ENCODE results near the gene RBM17. TPM values are rescaled to one million over a fixed set of nuclear protein-coding genes. Genes with fewer than 3 reads are reported as not detected.
"Not testable (repeated sequence)": the region's sequence is repeated elsewhere in the genome, so short reads cannot be mapped to it uniquely, and the experiment has no call there.

Gene RBM17
- total RNA-seq, 1 experiment from 2014 or later = 124 TPM

GRCh38 chr10:6141296-6142151 is 52.7 kb downstream of the RBM17 start:
- H3K56ac ChIP-seq (ENCODE audit: insufficient read length, low read depth, low read length) = no peak overlapping the region
- H2BK15ac ChIP-seq (ENCODE audit: low read depth, low read length) = no peak overlapping the region
- H3K4ac ChIP-seq (ENCODE audit: low read depth, low read length) = no peak overlapping the region
- no peak overlapping the region for H2AK5ac ChIP-seq (ENCODE audit: insufficient read length, low read length)
- H2BK12ac ChIP-seq (ENCODE audit: insufficient read length, low read depth, low read length) = no peak overlapping the region
- no peak overlapping the region for H3K4me2 ChIP-seq (ENCODE audit: insufficient read depth, insufficient read length, low read length)
- no peak overlapping the region for H3K27ac Mint-ChIP-seq
- no peak overlapping the region for H2BK120ac ChIP-seq (ENCODE audit: low read depth, low read length, poor library complexity, severe bottlenecking)
- no peak overlapping the region for H2AFZ ChIP-seq (ENCODE audit: low read length)
- no peaks in the 10 kb centered on the region for H4K20me1 ChIP-seq (ENCODE audit: control insufficient read depth, insufficient read depth, insufficient read length)
- no peak overlapping the region for H2BK5ac ChIP-seq (ENCODE audit: insufficient read length, low read length)
- H3K79me1 ChIP-seq (ENCODE audit: insufficient read depth, low read depth, low read length, poor library complexity, severe bottlenecking) = no peaks in the 10 kb centered on the region
- no peak overlapping the region for H2BK20ac ChIP-seq (ENCODE audit: low read depth, low read length, poor library complexity, severe bottlenecking)
- peaks cover 2 to 7% of the 10 kb centered on the region in 2 experiments; a peak in 3 of 5 replicates for H3K9me3 Mint-ChIP-seq
- H3K4me1 ChIP-seq (ENCODE audit: insufficient read depth, low read length) = peaks cover 4% of the 10 kb centered on the region; the same call in 1 of the 2 replicates
- no peaks in the 10 kb centered on the region for H3K36me3 Mint-ChIP-seq (ENCODE audit: insufficient read depth in 1 of 3, low read depth in 3 of 3)
- no CpG with 5 or more reads among the region's 30 CpGs for WGBS (ENCODE audit: extremely low coverage, insufficient read length, low lambda C conversion rate)
- peaks cover 78% of the 10 kb centered on the region for H3K27me3 Mint-ChIP-seq (ENCODE audit: low read depth)
- H3K18ac ChIP-seq (ENCODE audit: insufficient read length, low read depth, low read length) = no peak overlapping the region
- H3T11ph ChIP-seq (ENCODE audit: low read length) = no peak overlapping the region
- no peak overlapping the region for H3K9ac ChIP-seq (ENCODE audit: extremely low read depth, insufficient read length, low read length)
- no peak for TF ChIP-seq CTCF (conservative IDR thresholded peaks at IDR 0.05)
- H4K8ac ChIP-seq (replicated peaks; ENCODE audit: insufficient read length, low read depth, low read length) = no peak overlapping the region
- no peak overlapping the region for H3K27ac ChIP-seq (ENCODE audit: insufficient read length, low read depth, low read length)
- H3K23me2 ChIP-seq (ENCODE audit: insufficient read length, low read depth, low read length, poor library complexity, severe bottlenecking) = peaks cover 9% of the 10 kb centered on the region
- H3K79me2 ChIP-seq (ENCODE audit: insufficient read depth, low read length) = no peaks in the 10 kb centered on the region
- no peak overlapping the region; the same call in 1 of the 2 replicates for H3K14ac ChIP-seq (ENCODE audit: insufficient read depth, low read length)
- DNase-seq = no peak
- no peaks in the 10 kb centered on the region for H3K9me3 ChIP-seq (ENCODE audit: control insufficient read depth, low read depth, low read length)
- H3K27me3 ChIP-seq (ENCODE audit: insufficient read depth, low read length) = no peaks in the 10 kb centered on the region; the same call in 1 of the 2 replicates
- H4K91ac ChIP-seq (ENCODE audit: insufficient read length, low read depth, low read length) = no peak overlapping the region
- no peak overlapping the region for H4K5ac ChIP-seq (ENCODE audit: insufficient read length, low read depth, low read length)
- H3K4me1 Mint-ChIP-seq = peaks cover 31 to 38% of the 10 kb centered on the region in 2 experiments
- no peak overlapping the region for H3K23ac ChIP-seq (ENCODE audit: insufficient read length, low read depth, low read length)
- H3K4me3 Mint-ChIP-seq = no peak overlapping the region; a peak in 1 of 5 replicates

- no CpG with 5 or more reads among the region's 7 CpGs for WGBS (ENCODE audit: extremely low coverage, insufficient read length, low lambda C conversion rate)
- not testable (repeated sequence) for H2BK12ac ChIP-seq (ENCODE audit: insufficient read length, low read depth, low read length); H3K56ac ChIP-seq (ENCODE audit: insufficient read length, low read depth, low read length); H3K14ac ChIP-seq (ENCODE audit: insufficient read depth, low read length); H3K79me2 ChIP-seq (ENCODE audit: insufficient read depth, low read length); H3K4me2 ChIP-seq (ENCODE audit: insufficient read depth, insufficient read length, low read length); H3K27me3 ChIP-seq (ENCODE audit: insufficient read depth, low read length); H3K23me2 ChIP-seq (ENCODE audit: insufficient read length, low read depth, low read length, poor library complexity, severe bottlenecking); H3K4ac ChIP-seq (ENCODE audit: low read depth, low read length); H3K4me1 ChIP-seq (ENCODE audit: insufficient read depth, low read length); H3K79me1 ChIP-seq (ENCODE audit: insufficient read depth, low read depth, low read length, poor library complexity, severe bottlenecking); H3K9me3 ChIP-seq (ENCODE audit: control insufficient read depth, low read depth, low read length); H2BK15ac ChIP-seq (ENCODE audit: low read depth, low read length); H3K4me3 Mint-ChIP-seq; H3K18ac ChIP-seq (ENCODE audit: insufficient read length, low read depth, low read length); H3K36me3 Mint-ChIP-seq (ENCODE audit: insufficient read depth in 1 of 3, low read depth in 3 of 3); H3K9me3 Mint-ChIP-seq; H4K8ac ChIP-seq (replicated peaks; ENCODE audit: insufficient read length, low read depth, low read length); H3K27ac Mint-ChIP-seq; H2BK120ac ChIP-seq (ENCODE audit: low read depth, low read length, poor library complexity, severe bottlenecking); H2AFZ ChIP-seq (ENCODE audit: low read length); H4K5ac ChIP-seq (ENCODE audit: insufficient read length, low read depth, low read length); H2BK20ac ChIP-seq (ENCODE audit: low read depth, low read length, poor library complexity, severe bottlenecking); H3K23ac ChIP-seq (ENCODE audit: insufficient read length, low read depth, low read length); H2BK5ac ChIP-seq (ENCODE audit: insufficient read length, low read length); H3T11ph ChIP-seq (ENCODE audit: low read length); H4K91ac ChIP-seq (ENCODE audit: insufficient read length, low read depth, low read length); H3K9ac ChIP-seq (ENCODE audit: extremely low read depth, insufficient read length, low read length); DNase-seq; H3K27ac ChIP-seq (ENCODE audit: insufficient read length, low read depth, low read length); H2AK5ac ChIP-seq (ENCODE audit: insufficient read length, low read length); H4K20me1 ChIP-seq (ENCODE audit: control insufficient read depth, insufficient read depth, insufficient read length)
- H3K27me3 Mint-ChIP-seq (ENCODE audit: low read depth) = peaks cover 75% of the 10 kb centered on the region
- peaks cover 28 to 32% of the 10 kb centered on the region in 2 experiments for H3K4me1 Mint-ChIP-seq
Observed at GRCh38 chr10:6142186-6142585, 53.4 kb downstream of the RBM17 start.
